Motor neuron (in vitro differentiated cells): Measurements from ENCODE around the gene USP31. TPM values are rescaled to one million over a fixed set of nuclear protein-coding genes. Genes with fewer than 3 reads are reported as not detected.

Experiments used
- ATAC-seq, 8 experiments: fragments of 200-7000 bp; cut with Tn5 transposase; replicated peaks in 6 of 8; 2 replicates each; pipeline ENCODE4 v1.8.0; 2021; ENCODE audit warnings: mild to moderate bottlenecking in 8 of 8, moderate library complexity in 8 of 8
- H3K27ac ChIP-seq, 2 donors: fragments of 250-450 bp; sonication (Bioruptor Pico); 2 replicates each; pipeline ENCODE4 v1.9.0; 2021; ENCODE audit warnings: antibody characterized with exemption in 2 of 2, mild to moderate bottlenecking in 2 of 2, moderate library complexity in 1 of 2
- H3K4me1 ChIP-seq, 2 donors: fragments of 250-450 bp; sonication (Bioruptor Pico); replicated peaks in 1 of 2; 2 replicates each; pipeline ENCODE4 v1.6.1; 2021; ENCODE audit warnings: antibody characterized with exemption in 2 of 2, mild to moderate bottlenecking in 2 of 2, moderate library complexity in 1 of 2
- H3K4me3 ChIP-seq, 5 donors: fragments of 250-450 bp; sonication (Bioruptor Pico); 2 replicates each; pipeline ENCODE4 v1.9.0; 2021; ENCODE audit warnings: antibody characterized with exemption in 5 of 5, mild to moderate bottlenecking in 5 of 5, moderate library complexity in 4 of 5
- WGBS, 10 experiments: fragments of 450-650 bp; shearing (Covaris generic); methylation state at CpG; one replicate each; pipeline ENCODE4 v1.0.0; 2022; 5-methylcytosine and 5-hydroxymethylcytosine counted together
- in situ Hi-C, 9 experiments: fragments of 400-800 bp; cut with MboI; loops; one replicate each; pipeline ENCODE4 v1.15.0; 2021; ENCODE audit warnings: low sequenced_read_pairs in 9 of 9, low pct_unique_long_range_greater_than_20kb in 2 of 9; ENCODE audit not compliant: unreplicated experiment in 9 of 9
- total RNA-seq, 8 experiments: library from RNA; unstranded; fragments of 300-600 nt; gene quantifications; 2 replicates each; pipeline versions ENCODE4 v1.2.3 to v1.2.4, GENCODE V29; 2022

The USP31 gene
- total RNA-seq, 8 experiments from 2014 or later, result 4.9 to 11.8 (median 9.5) TPM

DNA sequence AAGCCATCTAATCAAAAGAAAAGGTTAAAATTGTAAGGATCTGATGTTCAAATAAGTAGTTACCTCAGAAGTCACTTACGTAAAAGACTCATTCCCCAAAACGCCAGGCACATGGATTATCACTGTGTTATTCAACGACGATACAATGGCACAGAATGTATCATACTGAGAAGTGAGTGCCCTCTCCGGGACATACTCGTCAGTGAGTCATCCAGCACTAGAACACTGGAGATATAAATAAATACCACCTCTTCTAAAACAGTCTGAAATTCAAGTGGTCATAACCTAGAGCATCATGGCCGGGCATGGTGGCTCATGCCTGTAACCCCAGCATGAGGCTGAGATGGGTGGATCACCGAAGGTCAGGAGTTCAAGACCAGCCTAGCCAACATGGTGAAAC, 24.9 kb downstream of the USP31 start:
- no peak overlapping the region for H3K27ac ChIP-seq
- 2 to 100% (median 83%) methylated on average over 1 to 8 of the region's 8 CpGs; no CpG with 5 or more reads in 1 of the 10 experiments for WGBS, 10 experiments
- no peak overlapping the region for H3K4me3 ChIP-seq
- peaks cover 11 to 13% of the 10 kb centered on the region in 2 donors for H3K4me1 ChIP-seq
- peak in 5 of 8 experiments; percentile 27 to 76 (median 46) for ATAC-seq
- in situ Hi-C loops, result no loop called here

DNA sequence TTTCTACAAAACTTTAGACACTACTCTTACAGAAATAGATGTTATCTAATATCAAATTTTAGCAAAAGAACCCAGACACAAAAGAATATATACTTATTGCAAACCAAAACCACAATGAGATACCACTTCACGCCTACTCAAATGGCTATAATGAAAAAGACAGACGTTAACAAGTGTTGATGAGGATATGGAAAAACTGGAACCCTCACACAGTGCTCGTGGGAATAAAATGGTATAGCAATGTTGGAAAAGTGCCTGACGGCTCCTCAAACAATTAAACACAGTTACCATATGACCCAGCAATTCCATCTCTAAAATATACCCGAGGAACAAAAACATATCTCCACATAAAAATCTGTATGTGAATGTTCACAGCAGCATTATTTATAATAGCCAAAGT, 27.1 kb downstream of the USP31 start:
- Histone ChIP-seq H3K27ac (no peak overlapping the region), H3K4me1 (peaks cover 11 to 13% of the 10 kb centered on the region in 2 donors), H3K4me3 (no peak overlapping the region)
- in situ Hi-C loops, result no loop called here
- ATAC-seq, result no peak
- WGBS, 10 experiments, result 49 to 100% (median 90%) methylated on average over 1 to 5 of the region's 5 CpGs; no CpG with 5 or more reads in 1 of the 10 experiments

DNA sequence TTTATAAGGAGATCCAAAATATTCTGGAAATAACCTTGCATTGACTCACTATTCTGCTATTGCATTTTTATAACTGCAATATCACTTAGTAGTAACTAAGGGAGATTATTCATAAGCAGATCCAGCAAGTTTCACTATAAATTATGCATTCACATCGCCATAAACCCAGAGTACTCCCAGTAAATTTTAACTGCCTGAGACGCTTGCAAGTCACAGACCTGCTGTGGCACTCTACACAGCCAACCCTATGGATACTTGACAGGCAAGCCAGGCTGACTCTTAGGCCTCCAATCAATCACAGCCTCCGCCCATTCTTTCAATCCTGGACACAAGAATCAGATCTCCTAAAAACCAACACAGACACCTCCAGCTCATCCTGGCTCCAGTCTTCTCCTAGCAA, 28.2 kb downstream of the USP31 start:
- no peak overlapping the region for H3K27ac ChIP-seq
- H3K4me1 ChIP-seq, result peaks cover 11 to 13% of the 10 kb centered on the region in 2 donors
- WGBS, 10 experiments, result 7 to 75% (median 51%) methylated on average over 2 to 3 of the region's 3 CpGs; no CpG with 5 or more reads in 3 of the 10 experiments
- peak; percentile 47 to 92 (median 77) for ATAC-seq
- H3K4me3 ChIP-seq, result no peak overlapping the region
- in situ Hi-C loops, result no loop called here

DNA sequence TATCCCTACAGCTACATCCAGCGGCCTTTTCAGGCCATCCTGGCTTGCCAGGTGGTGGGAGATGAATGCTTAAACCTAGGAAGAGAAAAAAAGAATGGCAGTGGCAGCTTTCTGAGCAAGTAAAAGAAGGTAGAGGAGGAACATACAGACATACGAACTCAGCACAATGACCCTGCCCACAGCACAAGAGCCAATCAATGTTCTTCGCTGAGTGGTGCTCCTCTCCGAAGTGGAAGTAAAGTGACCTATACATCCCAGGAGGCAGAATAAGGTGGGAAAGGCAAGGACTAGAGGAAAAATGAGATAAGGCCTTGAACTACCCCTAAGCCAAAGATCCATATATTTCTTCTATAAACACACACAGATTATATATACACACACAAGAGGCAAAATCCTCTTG, 28.7 kb downstream of the USP31 start:
- 53 to 100% (median 88%) methylated on average over 1 to 4 of the region's 4 CpGs; no CpG with 5 or more reads in 1 of the 10 experiments for WGBS, 10 experiments
- in situ Hi-C loops, result no loop called here
- ATAC-seq, result peak in 1 of 8 experiments; percentile 18
- H3K4me3 ChIP-seq, result no peak overlapping the region
- H3K4me1 ChIP-seq, result peaks cover 11 to 13% of the 10 kb centered on the region in 2 donors
- no peak overlapping the region for H3K27ac ChIP-seq

DNA sequence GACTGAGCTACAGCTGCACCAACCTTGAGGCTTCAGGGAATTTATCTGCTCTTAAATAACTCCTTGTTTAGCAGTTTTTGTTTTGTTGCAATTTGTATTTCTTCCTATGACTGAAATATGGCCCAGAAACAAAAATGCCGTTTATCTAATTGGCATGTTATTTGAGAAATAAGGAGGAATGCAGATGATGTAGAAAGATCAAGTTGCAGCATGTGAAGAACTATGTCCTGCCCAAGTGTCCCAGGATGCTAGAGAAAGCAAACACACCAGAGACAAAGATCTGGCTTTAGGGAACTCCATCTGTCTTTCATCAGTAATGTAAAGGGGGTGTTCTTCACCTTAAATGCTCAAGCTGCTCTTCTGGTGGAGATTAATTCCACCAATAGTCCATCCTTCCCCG, 29.7 kb downstream of the USP31 start:
- Histone ChIP-seq H3K4me3 (no peak overlapping the region), H3K4me1 (peaks cover 6 to 11% of the 10 kb centered on the region in 2 donors), H3K27ac (no peak overlapping the region)
- in situ Hi-C loops, result no loop called here
- ATAC-seq, result peak in 2 of 8 experiments; percentile 15 to 36
- WGBS, 10 experiments, result 17 to 100% (median 78%) methylated on average over 1 to 2 of the region's 2 CpGs; no CpG with 5 or more reads in 2 of the 10 experiments

DNA sequence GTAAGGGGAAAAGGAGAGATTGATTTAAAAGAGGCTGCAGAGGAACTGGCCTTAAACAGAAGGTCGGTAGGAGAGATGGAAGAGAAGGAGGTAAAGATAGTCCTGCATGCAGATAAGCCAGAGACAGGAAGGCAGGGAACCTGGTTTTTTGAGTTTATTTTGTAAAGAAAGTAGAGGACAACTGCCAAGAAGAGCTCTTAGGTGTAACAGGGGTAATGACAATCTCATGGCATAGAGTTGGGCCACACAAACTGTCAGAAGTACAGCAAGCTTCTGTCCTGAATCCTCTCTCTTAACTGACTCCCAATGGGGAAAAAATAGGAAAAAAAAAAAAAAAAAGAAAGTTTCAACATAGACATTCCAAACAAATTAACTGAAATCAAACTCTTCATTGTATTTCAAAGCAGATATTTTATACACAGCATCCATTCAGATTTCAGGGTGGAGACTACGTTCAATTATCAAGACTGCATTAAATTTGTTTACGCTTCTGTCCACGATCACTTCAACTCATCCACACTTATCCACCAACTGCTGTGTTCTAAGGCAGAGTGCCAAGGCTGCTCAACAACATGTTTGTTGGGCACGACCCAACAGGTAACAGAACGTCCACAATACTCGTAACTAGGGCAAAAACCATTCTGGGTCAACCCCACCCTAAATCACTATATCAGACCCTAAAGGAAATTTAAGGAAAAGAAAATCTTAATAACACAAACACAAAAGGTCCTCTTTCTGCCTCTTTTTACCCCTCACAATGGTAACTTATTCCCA, 34.9 kb downstream of the USP31 start:
- Histone ChIP-seq H3K4me1 (no peaks in the 10 kb centered on the region), H3K4me3 (no peak overlapping the region), H3K27ac (no peak overlapping the region)
- in situ Hi-C loops, result no loop called here
- no peak for ATAC-seq
- WGBS, 10 experiments, result 87 to 100% (median 94%) methylated on average over 1 to 7 of the region's 7 CpGs; no CpG with 5 or more reads in 1 of the 10 experiments

DNA sequence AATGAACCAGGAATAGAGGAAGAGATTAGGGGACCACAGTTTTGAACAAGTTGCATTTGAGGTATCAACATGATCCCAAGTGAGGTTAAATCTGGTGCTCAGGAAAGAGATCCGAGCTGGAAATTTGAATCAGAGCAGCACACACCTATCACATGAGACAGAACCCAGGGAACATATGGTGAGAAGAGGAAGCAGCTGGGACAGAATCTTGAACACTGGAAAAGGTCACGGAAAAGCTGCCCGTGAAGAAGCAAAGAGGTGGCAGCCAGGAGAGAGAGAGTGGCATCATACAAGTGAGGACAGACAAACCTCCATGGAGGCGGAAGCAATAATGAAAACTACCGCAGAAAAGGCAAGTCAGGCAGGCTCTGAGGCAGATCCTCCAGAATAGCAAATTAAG, 36.1 kb downstream of the USP31 start:
- no peak for ATAC-seq
- Histone ChIP-seq H3K4me1 (no peaks in the 10 kb centered on the region), H3K4me3 (no peak overlapping the region), H3K27ac (no peak overlapping the region)
- in situ Hi-C loops, result no loop called here
- WGBS, 10 experiments, result 67 to 100% (median 95%) methylated on average over 1 to 5 of the region's 5 CpGs; no CpG with 5 or more reads in 1 of the 10 experiments

DNA sequence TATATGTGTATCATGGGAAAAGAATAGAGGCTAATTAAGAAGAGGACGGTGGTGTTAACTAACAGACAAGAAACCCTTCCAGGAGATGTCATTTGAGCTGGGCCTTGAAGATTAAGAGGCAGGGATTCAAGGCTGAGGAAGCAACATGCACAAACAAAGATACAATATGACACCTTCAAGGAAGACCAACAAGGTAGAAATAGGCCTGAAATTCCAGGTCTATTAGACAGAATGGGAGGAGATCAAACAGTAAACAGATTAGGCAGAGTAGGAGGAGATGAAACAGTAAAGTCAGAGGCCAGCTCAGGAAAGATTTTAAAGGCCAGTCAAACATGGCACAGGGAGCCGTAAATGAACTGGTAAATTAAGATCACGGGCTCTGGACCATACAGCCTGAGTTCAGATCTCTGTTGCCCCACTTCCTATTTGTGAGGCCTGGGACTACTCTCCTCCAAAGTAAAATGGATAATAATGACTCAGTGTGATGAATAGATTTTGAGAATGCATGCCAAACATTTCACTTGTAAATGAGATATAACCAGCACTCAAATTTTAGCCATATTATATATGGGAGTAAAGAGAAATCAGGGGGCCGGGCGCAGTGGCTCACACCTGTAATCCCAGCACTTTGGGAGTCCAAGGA, 38.9 kb downstream of the USP31 start:
- 80 to 100% (median 97%) methylated on average over 1 to 5 of the region's 5 CpGs for WGBS, 10 experiments
- in situ Hi-C loops, result no loop called here
- Histone ChIP-seq H3K4me1 (no peaks in the 10 kb centered on the region), H3K27ac (no peak overlapping the region), H3K4me3 (no peak overlapping the region)
- ATAC-seq, result peak in 2 of 8 experiments; percentile 16 to 46

DNA sequence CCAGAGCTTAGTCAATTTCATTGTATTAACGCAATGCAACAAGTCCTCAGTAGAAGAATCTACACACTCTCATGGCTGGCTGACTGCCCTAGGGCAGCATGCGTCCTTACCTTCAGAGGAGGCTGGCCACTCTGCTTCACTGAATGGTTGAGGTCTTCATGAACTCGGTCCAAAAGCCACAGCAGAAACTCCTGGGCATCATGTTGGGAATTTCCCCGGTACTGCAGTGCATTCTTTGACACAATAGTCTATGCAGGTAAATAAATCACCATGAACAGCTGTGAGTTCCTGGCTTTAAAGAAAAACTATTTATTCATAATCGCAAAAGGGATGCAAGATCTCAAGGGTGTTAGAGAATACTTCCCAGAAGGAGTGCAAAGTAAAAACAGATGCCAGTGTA, 41.3 kb downstream of the USP31 start:
- H3K27ac ChIP-seq, result no peak overlapping the region
- ATAC-seq, result peak in 4 of 8 experiments; percentile 29 to 85 (median 68)
- no peaks in the 10 kb centered on the region for H3K4me1 ChIP-seq
- 13 to 91% (median 76%) methylated on average over 1 to 5 of the region's 5 CpGs for WGBS, 10 experiments
- in situ Hi-C loops, result no loop called here
- H3K4me3 ChIP-seq, result no peak overlapping the region

DNA sequence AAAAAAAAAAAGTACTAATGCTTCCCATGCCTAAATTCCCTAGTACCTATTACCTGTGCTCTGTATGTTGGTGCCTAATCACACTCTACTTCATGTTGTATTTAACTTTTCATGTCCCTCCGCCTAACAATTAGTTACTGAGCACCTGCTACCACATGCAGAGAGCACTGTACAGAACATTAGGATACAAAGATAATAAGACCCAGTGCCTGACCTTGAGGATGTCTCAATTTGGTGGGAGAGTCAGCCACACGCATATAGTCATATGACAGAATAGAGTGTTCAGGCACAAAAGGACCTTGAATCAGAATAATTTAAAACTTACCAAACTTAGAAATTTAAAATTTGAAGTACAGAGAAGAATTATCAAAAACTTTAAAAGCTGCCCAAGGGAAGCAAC, 42.1 kb downstream of the USP31 start:
- no peak for ATAC-seq
- Histone ChIP-seq H3K4me1 (no peaks in the 10 kb centered on the region), H3K4me3 (no peak overlapping the region), H3K27ac (no peak overlapping the region)
- 82 to 100% (median 100%) methylated on average over 1 to 2 of the region's 2 CpGs for WGBS, 10 experiments
- in situ Hi-C loops, result no loop called here

DNA sequence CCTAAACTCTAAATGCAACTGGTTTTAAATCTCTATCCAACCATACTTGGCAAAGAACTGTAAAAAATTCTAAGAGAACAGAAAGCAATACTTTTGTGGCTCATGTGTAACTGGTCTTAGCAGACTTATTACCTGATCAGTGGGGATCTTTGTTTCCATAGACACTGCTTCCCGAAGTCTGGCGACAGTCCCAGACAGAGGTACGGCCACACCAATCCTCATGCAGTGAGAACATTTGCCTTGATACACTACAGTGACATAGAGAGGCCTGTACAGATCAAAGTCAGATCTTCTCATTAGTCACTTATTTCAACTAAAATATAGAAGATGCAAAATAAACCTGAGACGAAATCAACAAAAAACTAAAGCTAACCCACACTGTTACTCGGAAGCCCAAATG, 43.9 kb downstream of the USP31 start:
- Histone ChIP-seq H3K4me3 (no peak overlapping the region), H3K27ac (no peak overlapping the region), H3K4me1 (no peaks in the 10 kb centered on the region)
- WGBS, 10 experiments, result 89 to 100% (median 98%) methylated on average over 1 to 5 of the region's 5 CpGs; no CpG with 5 or more reads in 2 of the 10 experiments
- in situ Hi-C loops, result no loop called here
- no peak for ATAC-seq

DNA sequence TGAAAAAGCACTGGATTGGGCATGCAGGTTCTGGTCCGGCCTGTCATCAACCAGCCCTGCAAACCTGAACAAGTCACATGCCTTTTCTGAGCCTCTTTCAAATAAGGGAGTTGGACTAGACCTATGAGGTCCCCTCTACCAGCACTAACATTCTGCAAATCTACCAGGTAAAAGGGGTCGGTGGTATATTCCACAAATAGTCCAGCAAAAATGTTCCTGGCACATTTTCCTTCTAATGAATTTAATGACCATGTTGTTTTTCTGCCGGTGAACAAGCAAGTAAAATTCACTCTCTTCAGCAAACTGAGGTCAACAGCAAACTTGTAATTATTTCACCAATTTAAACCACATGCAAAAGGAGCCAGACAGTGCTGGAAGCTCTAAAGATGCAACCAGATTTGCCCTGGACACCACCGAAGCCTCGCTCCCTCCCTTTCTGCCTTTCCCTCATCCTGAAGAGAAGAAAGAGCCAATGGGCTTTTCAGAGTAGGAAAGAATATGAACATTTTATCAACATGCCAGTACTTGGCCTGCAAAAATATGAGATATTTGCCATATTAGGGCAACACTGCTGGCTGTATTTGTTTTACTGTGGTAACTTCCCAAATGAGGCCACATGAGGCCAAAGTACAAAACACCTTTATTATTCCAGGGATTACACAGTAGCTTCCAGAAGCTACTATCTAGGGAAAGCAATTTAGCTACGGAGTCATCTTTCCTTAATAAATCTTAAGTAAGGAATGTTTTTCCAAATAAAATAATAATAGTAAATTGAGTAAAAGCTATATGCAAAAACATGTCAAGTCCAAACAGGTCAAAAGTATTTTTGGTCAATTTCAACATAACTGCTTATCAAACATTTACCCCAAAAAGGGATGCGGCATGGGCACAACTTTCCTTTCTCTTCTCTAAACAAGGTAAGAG, 45.0 kb downstream of the USP31 start:
- Histone ChIP-seq H3K4me3 (no peak overlapping the region), H3K4me1 (no peaks in the 10 kb centered on the region), H3K27ac (no peak overlapping the region)
- in situ Hi-C loops, result no loop called here
- ATAC-seq, result no peak
- 60 to 100% (median 96%) methylated on average over 2 to 6 of the region's 7 CpGs for WGBS, 10 experiments

DNA sequence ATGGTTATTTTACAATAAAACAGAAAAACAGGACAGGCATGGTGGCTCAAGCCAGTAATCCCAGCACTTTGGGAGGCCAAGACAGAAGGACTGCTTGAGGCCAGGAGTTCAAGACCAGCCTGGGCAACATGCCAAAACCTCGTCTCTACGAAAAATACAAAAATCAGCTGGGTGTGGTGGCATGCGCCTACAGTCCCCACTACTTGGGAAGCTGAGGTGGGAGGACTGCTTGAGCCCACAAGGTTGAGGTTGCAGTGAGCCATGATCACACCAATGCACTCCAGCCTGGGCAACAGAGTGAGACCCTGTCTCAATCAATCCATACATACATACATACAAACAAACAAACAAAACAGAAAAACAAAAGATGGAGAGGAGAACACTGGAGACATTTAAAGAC, 45.6 kb downstream of the USP31 start:
- Histone ChIP-seq H3K27ac (no peak overlapping the region), H3K4me3 (no peak overlapping the region), H3K4me1 (no peaks in the 10 kb centered on the region)
- no peak for ATAC-seq
- in situ Hi-C loops, result no loop called here
- WGBS, 10 experiments, result 0 to 100% (median 82%) methylated on average over 1 to 3 of the region's 3 CpGs; no CpG with 5 or more reads in 1 of the 10 experiments
